ENCODE measurements around the gene KCNJ15.

- no peak for TF ChIP-seq POLR2AphosphoS5 (IDR thresholded peaks at IDR 0.05)
- no peak for TF ChIP-seq POLR2A (IDR thresholded peaks at IDR 0.05)
- no peak for TF ChIP-seq CTCF (IDR thresholded peaks at IDR 0.05)
Observed at GRCh38 chr21:38277501-38278131, 20.8 kb downstream of the KCNJ15 start.
